HepG2 (cell line): ENCODE results near the gene HS6ST1. TPM values are rescaled to one million over a fixed set of nuclear protein-coding genes. Genes with fewer than 3 reads are reported as not detected.

ENCODE experiments used
- ATAC-seq: fragments of 200-7000 bp; cut with Tn5 transposase; 3 replicates; pipeline ENCODE4 v1.9.1; 2020; ENCODE audit warnings: mild to moderate bottlenecking, moderate library complexity
- BruUV-seq: library from RNA; stranded (reverse); fragments of 400-500 nt; replicated peaks from 2 replicates; lab custom pipeline; 2021; lab: Mats Ljungman, UMichigan
- CTCF ChIA-PET: fragments of 300-600 bp; formaldehyde crosslinking; extraction: SDS; loops from one replicate; lab custom pipeline; 2021; ENCODE audit warnings: low total read pairs, inconsistent platforms, low intra/inter-chr PET ratio; lab: Yijun Ruan, JAX
- POLR2A ChIA-PET: fragments of 350-600 bp; sonication (Branson Sonifier 250); formaldehyde crosslinking; loops from one replicate; lab custom pipeline; 2020; ENCODE audit warnings: antibody characterized with exemption, inconsistent platforms; lab: Yijun Ruan, JAX
- DNase-seq: peaks from one replicate; pipeline ENCODE4 v3.0.0-alpha.2; 2015; ENCODE audit warnings: low spot score
- FAIRE-seq: peaks from 3 replicates; lab custom pipeline; 2011; peaks lifted over from hg19 to GRCh38; lab: Jason Lieb, UNC
- H2AFZ ChIP-seq: one replicate; pipeline ENCODE4 v1.6.1; 2011; ENCODE audit warnings: low read length, inconsistent platforms
- H3K27ac ChIP-seq: fragments of 300-600 bp; 3 replicates; pipeline ENCODE4 v1.8.0; 2011; ENCODE audit warnings: mixed run types, mild to moderate bottlenecking, mixed read lengths, low read length, inconsistent platforms; ENCODE audit not compliant: insufficient read depth; ENCODE audit errors: extremely low read length
- H3K27me3 ChIP-seq, 2 experiments: fragments of 200-600 bp in 1 of 2; 2 replicates in 1 of 2; 3 replicates in 1 of 2; pipeline versions ENCODE4 v1.6.0 to v1.8.0; 2011; ENCODE audit warnings: low read length in 2 of 2, mild to moderate bottlenecking in 2 of 2, moderate library complexity in 2 of 2, inconsistent platforms in 1 of 2; ENCODE audit not compliant: insufficient read depth in 2 of 2, control insufficient read depth in 1 of 2
- H3K36me3 ChIP-seq, 2 experiments: fragments of 200-600 bp in 1 of 2; replicated peaks in 1 of 2; 2 replicates in 1 of 2; 3 replicates in 1 of 2; pipeline versions ENCODE4 v1.5.1 to v1.8.0; 2011; ENCODE audit warnings: low read length in 2 of 2, inconsistent platforms in 1 of 2; ENCODE audit not compliant: insufficient read depth in 2 of 2, control insufficient read depth in 1 of 2
- H3K4me1 ChIP-seq: 2 replicates; pipeline ENCODE4 v1.5.1; 2012; ENCODE audit warnings: low read length, inconsistent platforms; ENCODE audit not compliant: insufficient read depth
- H3K4me2 ChIP-seq: 2 replicates; pipeline ENCODE4 v1.6.0; 2011; ENCODE audit warnings: low read depth, low read length, inconsistent platforms
- H3K4me3 ChIP-seq, 3 experiments: fragments of 200-600 bp in 1 of 3; sonication (generic), shearing (Covaris generic) in 1 of 3; replicated peaks in 1 of 3; 2 replicates each; pipeline ENCODE4 v1.5.1; 2011 to 2016; ENCODE audit warnings: low read length in 3 of 3, inconsistent platforms in 2 of 3, low read depth in 2 of 3, mild to moderate bottlenecking in 2 of 3, control low read depth in 1 of 3, mixed read lengths in 1 of 3; ENCODE audit not compliant: insufficient read depth in 1 of 3
- H3K79me2 ChIP-seq: one replicate; pipeline ENCODE4 v1.6.1; 2011; ENCODE audit warnings: low read length, inconsistent platforms; ENCODE audit not compliant: insufficient read depth
- H3K9ac ChIP-seq: 2 replicates; pipeline ENCODE4 v1.6.0; 2011; ENCODE audit warnings: mild to moderate bottlenecking, low read depth, low read length, inconsistent platforms; ENCODE audit not compliant: insufficient read depth
- H3K9me3 ChIP-seq: 2 replicates; pipeline ENCODE4 v1.5.1; 2012; ENCODE audit warnings: mild to moderate bottlenecking, low read length
- H4K20me1 ChIP-seq: 2 replicates; pipeline ENCODE4 v1.6.0; 2011; ENCODE audit warnings: inconsistent platforms, mild to moderate bottlenecking, low read length, moderate library complexity; ENCODE audit not compliant: insufficient read depth
- AGO2 ChIP-seq: fragments of 200-400 bp; formaldehyde crosslinking; optimal IDR thresholded peaks from 2 replicates; pipeline ENCODE3; 2017; ENCODE audit warnings: mild to moderate bottlenecking, low read depth, low read length, moderate library complexity
- POLR2A ChIP-seq, 2 experiments: IDR thresholded peaks; 2 replicates each; pipeline ENCODE4 v1.6.1; 2011; ENCODE audit warnings: low read depth in 2 of 2, low read length in 2 of 2, mild to moderate bottlenecking in 1 of 2, moderate library complexity in 1 of 2; ENCODE audit not compliant: insufficient read depth in 1 of 2
- RBM22 ChIP-seq: fragments of 200-400 bp; formaldehyde crosslinking; optimal IDR thresholded peaks from 2 replicates; pipeline ENCODE3; 2017; ENCODE audit warnings: mild to moderate bottlenecking, low read length, moderate library complexity
- SP4 ChIP-seq: sonication (generic); formaldehyde crosslinking; IDR thresholded peaks from 2 replicates; pipeline ENCODE4 v1.8.1; 2023; ENCODE audit warnings: mild to moderate bottlenecking, missing genetic modification reagents
- ZSCAN25 ChIP-seq: sonication (generic); formaldehyde crosslinking; IDR thresholded peaks from 2 replicates; pipeline ENCODE4 v1.8.0; 2022; ENCODE audit warnings: mild to moderate bottlenecking, missing genetic modification reagents
- WGBS: methylation state at CpG from one replicate; pipeline ENCODE4 v1.1.6; 2017; ENCODE audit warnings: low lambda C conversion rate; 5-methylcytosine and 5-hydroxymethylcytosine counted together
- in situ Hi-C: cut with HindIII; loops from 2 replicates; pipeline ENCODE4 v1.10.0; 2017; ENCODE audit warnings: low pct_unique_long_range_greater_than_20kb; ENCODE audit not compliant: extremely low pct_ligation_motif_present
- intact Hi-C: fragments of 100-400 bp; cut with micrococcal nuclease; formaldehyde crosslinking; loops from one replicate; pipeline ENCODE4 v1.10.0; 2022; ENCODE audit not compliant: unreplicated experiment
- polyA plus RNA-seq, 8 experiments: library from polyadenylated mRNA; depleted of rRNA in 3 of 8; stranded (reverse) in 7 of 8; unstranded in 1 of 8; fragments of >200 nt; fragmentation: Illumina TruSeq in 4 of 8; extraction: Trizol in 4 of 8; gene quantifications; 2 replicates each; pipeline versions ENCODE4 v1.2.1 to v1.2.3, GENCODE V29; 2011 to 2016; ENCODE audit warnings: low read depth in 4 of 8, missing spikeins in 1 of 8, mixed read lengths in 1 of 8; ENCODE audit not compliant: insufficient read depth in 1 of 8
- total RNA-seq, 5 experiments: library from RNA; depleted of rRNA; stranded (reverse); fragments of >200 nt; fragmentation: Illumina TruSeq; extraction: Trizol; gene quantifications; 2 replicates each; pipeline ENCODE4 v1.2.3, GENCODE V29; 2016; ENCODE audit warnings: low read depth in 1 of 5
- TF ChIP-seq, protein P1 (sequence below): sonication (generic); formaldehyde crosslinking; IDR thresholded peaks from 2 replicates; pipeline ENCODE4 v1.9.0; 2021; ENCODE audit warnings: missing genetic modification reagents, borderline replicate concordance
- TF ChIP-seq, protein P2 (sequence below): sonication (generic); formaldehyde crosslinking; IDR thresholded peaks from 2 replicates; pipeline ENCODE4 v1.4.0; 2020; ENCODE audit warnings: mild to moderate bottlenecking, low read depth, missing genetic modification reagents

The HS6ST1 gene
- total and polyA plus RNA-seq, 2 of the 13 experiments (the other 11 are each of a cell fraction or from before 2014, with no cell fraction given) = 34.5 to 84.6 TPM

DNA sequence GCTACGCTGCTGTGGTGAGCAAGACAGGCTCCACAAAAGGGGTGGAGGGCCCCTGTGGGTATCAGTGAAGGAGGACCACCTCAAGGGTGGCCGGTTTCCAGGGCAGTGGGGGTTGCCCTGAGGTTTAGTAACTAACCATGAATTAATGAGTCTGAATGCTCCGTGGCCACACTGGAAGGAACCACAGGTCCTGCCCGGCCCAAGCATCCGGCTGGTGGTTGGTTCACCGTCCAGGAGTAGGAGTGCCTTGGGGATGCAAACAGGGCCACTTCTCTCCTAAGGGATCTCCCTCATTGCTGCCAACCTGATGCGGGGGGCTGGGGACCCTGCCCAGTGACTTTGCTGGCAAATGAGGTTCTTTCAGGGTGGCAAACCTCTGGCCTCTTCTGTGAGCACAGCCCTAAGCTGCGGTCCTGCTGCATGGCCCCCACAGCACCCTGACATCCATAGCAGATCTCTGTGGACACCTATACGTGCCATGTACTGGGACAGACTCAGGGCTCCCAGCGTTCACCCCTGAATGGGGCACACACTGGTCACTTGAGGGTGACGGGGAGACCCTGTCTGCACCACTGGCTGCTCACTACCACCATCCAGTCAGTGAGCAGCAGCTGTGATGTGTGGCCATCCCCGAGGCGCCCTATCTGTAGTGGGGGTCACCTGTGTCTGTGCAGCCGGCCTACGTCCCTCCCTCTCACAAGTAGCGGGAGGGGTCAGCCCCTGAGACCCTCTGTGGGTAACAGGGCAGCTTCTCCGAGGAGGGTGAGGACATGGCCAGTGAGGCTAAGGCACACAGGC, 41.6 kb downstream of the HS6ST1 start:
- in situ Hi-C loops = no loop called here
- intact Hi-C loops = no loop called here
- Histone ChIP-seq H3K4me1 (peaks cover 25% of the 10 kb centered on the region), H3K36me3 (peaks cover 52 to 91% of the 10 kb centered on the region in 2 experiments), H3K4me2 (no peak overlapping the region), H2AFZ (no peak overlapping the region), H3K9me3 (0 out of 2 replicates have a peak, but pooled peaks cover 3% of the 10 kb centered on the region), H3K79me2 (peaks cover 45% of the 10 kb centered on the region), H4K20me1 (peaks cover 36% of the 10 kb centered on the region; the same call in 1 of the 2 replicates), H3K27ac (no peak overlapping the region), H3K4me3 (no peak overlapping the region), H3K9ac (no peak overlapping the region), H3K27me3 (no peaks in the 10 kb centered on the region)
- WGBS = 97% methylated on average over 14 of the region's 17 CpGs
- ChIA-PET POLR2A (no interaction called here), CTCF (no interaction called here)
- no peak for DNase-seq
- no peak for FAIRE-seq
- TF ChIP-seq, protein P1, sequence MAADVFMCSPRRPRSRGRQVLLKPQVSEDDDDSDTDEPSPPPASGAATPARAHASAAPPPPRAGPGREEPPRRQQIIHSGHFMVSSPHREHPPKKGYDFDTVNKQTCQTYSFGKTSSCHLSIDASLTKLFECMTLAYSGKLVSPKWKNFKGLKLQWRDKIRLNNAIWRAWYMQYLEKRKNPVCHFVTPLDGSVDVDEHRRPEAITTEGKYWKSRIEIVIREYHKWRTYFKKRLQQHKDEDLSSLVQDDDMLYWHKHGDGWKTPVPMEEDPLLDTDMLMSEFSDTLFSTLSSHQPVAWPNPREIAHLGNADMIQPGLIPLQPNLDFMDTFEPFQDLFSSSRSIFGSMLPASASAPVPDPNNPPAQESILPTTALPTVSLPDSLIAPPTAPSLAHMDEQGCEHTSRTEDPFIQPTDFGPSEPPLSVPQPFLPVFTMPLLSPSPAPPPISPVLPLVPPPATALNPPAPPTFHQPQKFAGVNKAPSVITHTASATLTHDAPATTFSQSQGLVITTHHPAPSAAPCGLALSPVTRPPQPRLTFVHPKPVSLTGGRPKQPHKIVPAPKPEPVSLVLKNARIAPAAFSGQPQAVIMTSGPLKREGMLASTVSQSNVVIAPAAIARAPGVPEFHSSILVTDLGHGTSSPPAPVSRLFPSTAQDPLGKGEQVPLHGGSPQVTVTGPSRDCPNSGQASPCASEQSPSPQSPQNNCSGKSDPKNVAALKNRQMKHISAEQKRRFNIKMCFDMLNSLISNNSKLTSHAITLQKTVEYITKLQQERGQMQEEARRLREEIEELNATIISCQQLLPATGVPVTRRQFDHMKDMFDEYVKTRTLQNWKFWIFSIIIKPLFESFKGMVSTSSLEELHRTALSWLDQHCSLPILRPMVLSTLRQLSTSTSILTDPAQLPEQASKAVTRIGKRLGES (CRISPR knock-in tag) = no peak
- TF ChIP-seq ZSCAN25 (no peak), AGO2 (peak; percentile 86), POLR2A (IDR thresholded peaks at IDR 0.05; ENCODE audit: insufficient read depth in 1 of 2, low read depth in 2 of 2, low read length in 2 of 2) (peak in 1 of 2 experiments; percentile 23; a peak in 1 of 4 replicates), RBM22 (peak; percentile 91), SP4 (CRISPR knock-in tag) (no peak)
- TF ChIP-seq, protein P2, sequence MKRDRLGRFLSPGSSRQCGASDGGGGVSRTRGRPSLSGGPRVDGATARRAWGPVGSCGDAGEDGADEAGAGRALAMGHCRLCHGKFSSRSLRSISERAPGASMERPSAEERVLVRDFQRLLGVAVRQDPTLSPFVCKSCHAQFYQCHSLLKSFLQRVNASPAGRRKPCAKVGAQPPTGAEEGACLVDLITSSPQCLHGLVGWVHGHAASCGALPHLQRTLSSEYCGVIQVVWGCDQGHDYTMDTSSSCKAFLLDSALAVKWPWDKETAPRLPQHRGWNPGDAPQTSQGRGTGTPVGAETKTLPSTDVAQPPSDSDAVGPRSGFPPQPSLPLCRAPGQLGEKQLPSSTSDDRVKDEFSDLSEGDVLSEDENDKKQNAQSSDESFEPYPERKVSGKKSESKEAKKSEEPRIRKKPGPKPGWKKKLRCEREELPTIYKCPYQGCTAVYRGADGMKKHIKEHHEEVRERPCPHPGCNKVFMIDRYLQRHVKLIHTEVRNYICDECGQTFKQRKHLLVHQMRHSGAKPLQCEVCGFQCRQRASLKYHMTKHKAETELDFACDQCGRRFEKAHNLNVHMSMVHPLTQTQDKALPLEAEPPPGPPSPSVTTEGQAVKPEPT (CRISPR knock-in tag) = no peak
- no TSS peak for BruUV-seq
- ATAC-seq = no peak
